Hippocampal formation (tissue), 2 donors: ENCODE results near the gene RAB31.

Source experiments
- DNase-seq, 2 donors: peaks; one replicate each; lab custom pipeline; 2025; lab: John Stamatoyannopoulos, UW

The RAB31 gene

DNA sequence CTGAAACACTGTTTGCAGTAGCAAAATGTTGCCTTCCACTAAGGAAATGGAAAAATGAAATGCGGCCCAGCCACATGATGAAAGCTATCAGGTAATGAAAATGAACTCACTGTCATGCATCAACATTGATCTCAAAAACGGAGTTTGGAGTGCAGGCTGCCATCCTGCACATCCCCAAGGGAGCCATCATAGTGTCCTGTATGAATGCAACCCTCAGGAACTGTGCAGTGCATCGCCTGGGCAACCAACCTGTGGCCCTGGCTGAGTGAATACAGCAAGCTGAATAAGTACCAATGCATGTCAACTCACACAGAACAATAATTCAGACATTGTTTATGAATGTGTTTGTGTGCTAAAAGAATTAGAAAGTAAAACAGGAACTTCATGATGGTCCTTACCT is 154.6 kb downstream of the RAB31 start:
- DNase-seq, result no peak

DNA sequence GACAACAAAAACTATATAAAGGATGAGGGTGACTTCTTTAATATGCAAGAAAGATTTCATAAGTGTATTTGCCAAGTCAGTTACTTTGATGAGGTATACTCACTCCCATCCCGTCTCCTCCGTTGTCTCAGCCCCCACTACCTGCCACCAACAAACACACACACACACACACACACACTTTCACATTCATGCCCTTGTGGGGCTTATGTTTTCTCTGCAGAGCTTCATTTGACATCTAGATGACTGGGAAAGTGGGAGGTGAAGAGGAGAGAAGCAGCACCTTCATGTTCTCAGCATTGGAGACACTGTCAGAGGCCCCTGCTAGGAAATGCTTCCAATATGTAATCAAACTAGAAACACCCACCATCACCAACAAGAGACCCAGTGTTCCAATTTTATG is 155.2 kb downstream of the RAB31 start:
- DNase-seq, result no peak

DNA sequence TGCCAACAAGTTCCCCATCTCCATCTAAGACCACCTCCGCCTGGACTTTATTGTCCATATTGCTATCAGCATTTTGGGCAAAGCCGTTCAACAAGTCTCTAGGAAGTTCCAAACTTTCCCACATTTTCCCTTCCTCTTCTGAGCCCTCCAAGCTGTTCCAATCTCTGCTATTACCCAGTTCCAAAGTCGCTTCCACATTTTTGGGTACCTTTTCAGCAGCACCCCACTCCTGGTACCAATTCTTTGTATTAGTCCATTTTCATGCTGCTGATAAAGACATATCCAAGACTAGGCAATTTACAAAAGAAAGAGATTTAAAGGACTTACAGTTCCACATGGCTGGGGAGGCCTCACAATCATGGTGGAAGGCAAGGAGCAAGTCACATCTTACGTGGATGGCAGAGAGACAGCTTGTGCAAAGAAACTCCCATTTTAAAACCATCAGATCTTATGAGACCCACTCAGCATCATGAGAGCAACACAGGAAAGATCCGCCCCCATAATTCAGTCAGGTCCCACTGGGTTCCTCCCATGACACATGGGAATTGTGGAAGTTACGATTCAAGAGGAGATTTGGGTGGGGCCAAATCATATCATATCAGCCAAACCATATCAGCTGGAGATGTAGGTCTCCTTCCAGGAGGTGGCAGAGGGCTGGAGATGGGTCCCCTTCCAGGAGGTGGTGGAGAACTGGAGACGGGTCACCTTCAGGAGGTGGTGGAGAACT is 157.8 kb downstream of the RAB31 start:
- no peak for DNase-seq

DNA sequence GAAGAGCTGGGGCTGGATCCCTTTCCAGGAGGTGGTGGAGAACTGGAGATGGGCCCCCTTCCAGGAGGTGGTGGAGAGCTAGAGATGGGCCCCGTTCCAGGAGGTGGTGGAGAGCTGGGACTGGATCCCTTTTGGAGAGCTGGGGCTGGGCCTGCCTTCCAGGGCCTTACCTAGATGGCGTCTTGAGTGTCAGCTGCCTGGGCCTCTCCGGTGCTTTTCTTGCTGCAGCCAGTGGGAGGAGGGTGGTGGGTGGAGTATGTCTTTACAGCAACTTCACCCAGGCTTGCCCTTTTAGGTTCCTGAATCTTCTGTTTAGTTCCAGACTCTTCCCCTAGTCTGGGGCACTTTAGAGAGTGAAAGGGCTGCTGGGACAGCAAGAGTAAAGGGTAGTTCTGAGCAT is 158.5 kb downstream of the RAB31 start:
- DNase-seq, result no peak

DNA sequence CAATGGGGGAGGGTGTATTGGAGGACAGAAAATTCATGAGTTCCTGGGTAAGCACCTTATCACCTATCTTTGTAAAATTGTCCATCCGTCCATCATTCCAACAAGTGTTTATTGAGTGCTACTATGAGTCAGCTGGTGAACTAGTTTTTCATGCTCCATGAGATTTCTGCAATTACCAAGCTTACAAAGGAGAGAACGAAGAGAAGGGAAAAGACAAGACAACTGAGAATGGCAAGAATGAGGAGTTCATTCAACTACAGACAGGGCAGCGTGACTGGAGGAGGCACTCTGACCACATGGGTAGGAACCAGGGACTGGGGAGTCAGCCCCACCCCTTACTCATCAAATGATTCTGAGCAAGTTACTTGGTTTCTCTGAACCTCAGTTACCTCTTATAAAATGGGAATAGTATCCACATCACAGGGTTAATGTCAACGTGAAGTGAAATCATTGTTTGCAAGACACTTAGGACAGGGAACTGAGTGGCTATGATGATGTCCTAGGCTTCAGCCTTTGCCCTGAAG is 159.0 kb downstream of the RAB31 start:
- no peak for DNase-seq

DNA sequence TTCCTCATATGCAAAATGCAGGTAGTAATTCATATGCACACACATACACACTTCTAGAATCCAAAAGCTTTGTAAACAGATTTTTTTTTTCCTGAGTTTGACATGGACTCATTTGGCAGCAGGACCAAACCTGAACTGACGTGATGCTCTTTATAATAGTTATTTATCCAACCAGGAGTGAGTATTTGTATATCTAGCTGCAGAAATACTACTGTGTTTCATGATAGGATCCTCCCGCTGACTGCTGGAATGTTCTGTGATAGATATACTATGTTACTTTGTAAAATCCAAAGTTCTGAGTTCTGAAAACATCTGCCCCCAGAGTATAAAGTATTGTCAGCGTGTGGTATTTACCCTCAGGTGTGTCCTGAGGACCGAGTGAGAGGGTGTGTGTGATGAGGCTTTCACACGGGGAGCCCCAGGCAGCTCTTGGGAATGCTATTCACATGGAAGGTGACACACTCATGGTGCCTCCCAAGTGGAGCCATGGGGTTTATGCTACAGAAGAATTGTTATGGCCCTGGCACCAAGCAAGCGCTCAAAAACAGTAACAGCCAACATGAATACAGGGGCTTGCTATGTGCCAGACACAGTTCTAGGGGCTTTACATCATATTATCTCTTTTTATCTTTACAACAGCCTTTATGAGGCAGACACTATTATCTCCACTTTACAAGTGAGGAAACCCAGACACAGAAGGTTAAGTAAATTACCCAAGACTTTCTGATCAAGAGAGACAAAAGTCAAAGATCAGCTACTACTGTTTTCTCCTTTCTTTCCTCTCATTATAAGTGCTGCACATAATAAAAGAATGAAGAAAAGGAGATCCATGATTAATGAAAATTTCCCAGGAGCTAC is 161.0 kb downstream of the RAB31 start:
- no peak for DNase-seq

DNA sequence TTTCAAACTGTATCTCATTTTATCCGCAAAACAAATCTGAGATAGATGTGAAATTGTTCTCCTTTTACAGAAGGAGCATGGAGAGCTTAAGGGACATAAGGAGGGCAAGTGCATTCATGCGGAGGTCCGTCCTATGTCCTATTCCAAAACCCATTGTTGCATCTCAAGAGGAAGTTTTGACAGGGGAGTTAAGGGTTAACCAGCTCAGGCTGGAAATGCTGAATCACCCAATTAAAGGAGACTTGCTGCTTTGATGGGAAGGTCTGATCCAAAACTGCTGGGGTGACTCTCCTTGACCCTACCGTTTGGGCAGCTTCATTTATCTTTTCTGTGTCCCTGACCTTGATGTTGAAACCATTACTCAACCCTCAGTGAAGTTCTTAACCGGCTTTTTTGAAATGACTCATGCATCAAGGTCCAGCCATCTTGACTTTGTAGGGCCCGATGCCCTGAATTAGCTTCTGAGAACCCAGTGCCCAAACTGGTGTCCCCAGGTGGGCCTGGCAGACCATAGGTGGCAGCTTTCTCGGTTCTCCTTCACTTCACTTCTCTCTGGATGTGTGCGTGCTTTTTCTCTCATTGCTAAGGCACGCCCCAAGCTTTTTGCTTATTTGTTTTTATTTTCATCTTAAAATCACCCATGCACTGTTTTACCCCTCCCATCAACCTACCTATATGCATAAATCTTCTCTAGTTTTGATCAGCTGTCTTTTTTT is 161.8 kb downstream of the RAB31 start:
- no peak for DNase-seq

DNA sequence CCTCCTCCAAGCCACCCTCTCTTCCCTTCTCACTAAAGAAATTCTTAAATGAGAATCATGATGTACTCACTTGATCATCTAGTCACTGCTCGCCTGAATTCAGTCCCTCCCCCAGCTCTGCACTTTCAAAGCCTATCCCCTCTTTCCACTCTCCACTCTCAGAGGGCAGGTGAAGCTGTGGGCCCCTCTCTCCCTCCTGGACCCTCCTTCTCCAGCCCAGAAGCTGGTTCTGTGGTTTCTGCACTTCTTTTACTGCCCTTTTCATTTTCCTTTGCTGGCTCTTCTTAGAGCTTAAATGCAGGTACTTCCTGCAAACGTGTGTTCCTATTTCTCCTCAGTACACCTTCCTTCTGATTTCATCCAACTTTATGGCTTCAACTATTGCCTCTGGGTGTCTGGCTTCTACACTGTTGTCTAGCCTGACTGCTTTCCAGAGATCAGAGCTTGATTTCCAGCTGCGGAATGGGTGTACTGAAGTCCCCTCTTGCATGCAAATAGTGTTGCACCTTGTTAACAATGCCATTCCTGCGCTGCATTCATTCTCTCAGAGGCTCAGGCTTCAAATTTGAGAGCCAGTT is 162.4 kb downstream of the RAB31 start:
- DNase-seq, result no peak

DNA sequence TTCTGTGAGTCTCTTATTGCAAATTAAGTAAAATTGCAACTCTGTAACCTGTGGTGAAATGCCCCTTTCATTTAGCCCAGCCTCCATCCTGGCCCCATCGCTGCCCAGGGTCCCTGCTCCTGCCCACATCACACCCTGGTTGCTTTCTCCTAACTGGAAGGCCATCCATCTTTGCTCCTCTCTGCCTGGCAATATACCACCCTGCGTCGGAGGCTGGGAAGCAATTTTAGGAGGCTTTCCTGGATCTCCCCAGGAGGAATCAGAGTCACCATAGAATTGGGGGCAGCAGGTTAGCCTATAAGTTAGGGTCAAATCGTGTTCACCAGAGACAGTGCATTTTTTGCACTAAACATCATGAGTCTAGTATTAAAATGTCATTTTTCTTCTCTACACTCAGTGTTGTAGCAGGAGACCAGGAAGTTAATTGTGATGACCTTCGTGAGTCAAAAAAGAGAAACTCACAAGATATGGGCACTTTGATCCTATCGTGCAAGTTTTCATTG is 163.2 kb downstream of the RAB31 start:
- no peak for DNase-seq

DNA sequence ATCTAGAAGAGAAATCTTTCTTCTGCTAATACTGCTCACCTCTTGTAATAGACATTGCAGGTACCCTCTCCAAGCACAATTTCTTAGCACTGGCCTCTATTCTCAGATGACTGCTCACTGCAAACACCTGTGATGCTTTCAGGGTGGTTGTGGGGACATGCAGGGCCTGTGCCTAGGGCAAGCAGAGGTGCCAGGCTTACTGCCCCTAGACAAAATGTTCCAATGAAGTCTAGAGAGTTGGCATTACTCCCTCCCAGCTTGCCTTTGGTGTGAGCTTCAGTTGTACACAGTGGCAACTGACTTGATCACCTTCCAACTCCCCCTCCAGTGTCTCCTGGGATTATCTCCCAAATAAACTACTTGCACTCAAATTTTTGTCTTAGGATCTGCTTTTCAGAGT is 164.7 kb downstream of the RAB31 start:
- no peak for DNase-seq

DNA sequence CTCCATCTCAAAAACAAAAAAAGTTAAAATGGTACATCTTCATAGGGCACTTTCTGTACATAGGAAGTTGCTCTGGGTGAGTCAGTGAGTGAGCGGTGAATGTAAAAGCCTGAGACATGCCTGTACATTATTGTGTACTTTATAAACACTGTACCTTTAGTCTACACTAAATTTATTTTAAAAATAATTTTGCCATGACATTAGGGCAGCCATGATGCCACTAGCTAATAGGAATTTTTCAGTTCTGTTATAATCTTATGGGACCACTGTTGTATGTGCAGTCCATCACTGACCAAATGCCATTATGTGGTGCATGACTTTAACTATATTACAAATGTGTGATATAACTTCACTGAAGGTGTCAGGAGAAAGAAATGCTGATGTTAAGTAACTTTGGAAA is 166.6 kb downstream of the RAB31 start:
- DNase-seq, result no peak

DNA sequence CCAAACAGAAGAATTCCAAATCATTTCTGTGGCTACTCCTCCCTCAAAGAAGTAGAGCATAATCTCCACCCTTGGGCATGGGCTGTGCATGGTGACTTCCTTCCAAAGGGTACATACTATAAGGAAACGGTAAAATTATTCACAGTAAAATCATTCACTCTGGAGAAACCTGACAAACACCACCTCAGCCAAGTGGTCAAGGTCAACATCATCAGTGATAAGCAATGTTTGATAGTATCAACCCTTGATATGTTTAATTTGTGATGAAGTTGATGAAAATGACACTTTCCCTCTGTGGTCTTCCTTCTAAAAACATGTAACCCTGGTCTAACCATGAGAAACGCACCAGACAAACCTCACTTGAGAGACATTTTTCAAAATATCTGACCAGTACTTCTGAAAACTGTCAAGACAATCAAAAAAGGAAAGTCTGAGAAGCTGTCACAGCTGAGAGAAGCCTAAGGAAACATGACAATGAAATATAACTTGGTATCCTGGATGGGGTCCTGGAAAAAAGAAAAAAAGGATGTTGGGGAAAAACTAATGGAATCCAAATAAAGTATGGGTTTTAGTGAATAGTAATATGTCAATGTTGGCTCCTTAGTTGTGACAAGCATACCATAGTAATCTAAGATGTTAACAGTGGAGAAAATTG is 168.2 kb downstream of the RAB31 start:
- no peak for DNase-seq

DNA sequence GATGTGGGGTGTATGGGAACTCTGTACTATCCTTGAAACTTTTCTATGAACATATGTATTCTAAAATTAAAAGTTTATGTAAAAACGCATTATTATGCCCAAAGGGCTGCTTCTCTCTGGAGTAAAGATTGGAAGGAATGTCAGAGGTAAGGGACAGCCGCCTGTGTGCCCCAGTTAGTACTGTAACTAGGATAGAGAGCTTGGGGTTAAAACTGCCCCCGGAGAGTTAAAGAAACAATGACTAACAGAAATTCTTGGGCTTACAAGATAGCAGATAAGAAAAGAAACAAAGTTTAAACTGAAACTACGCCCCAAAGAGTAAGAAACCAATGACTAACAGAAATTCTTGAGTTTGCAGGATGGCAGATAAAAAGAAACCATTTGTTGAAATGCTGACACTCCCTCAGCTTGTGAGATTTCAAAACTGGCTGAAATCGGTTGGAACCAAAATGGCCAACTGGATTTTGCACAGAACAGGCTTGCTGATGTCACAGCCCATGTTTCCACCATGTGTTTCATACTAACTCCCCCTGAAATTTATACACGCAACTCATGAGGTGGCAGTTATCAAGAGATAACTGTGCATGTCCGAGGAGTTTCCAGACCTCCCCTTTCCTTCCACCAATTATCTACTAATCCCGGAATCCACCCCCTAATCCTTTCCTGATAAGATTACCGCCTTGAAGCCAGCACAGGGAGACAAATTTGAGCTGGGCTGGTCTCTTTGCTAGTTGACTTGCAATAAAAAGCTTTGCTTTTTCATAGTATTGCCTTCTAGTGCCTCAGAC is 169.0 kb downstream of the RAB31 start:
- DNase-seq, result no peak

DNA sequence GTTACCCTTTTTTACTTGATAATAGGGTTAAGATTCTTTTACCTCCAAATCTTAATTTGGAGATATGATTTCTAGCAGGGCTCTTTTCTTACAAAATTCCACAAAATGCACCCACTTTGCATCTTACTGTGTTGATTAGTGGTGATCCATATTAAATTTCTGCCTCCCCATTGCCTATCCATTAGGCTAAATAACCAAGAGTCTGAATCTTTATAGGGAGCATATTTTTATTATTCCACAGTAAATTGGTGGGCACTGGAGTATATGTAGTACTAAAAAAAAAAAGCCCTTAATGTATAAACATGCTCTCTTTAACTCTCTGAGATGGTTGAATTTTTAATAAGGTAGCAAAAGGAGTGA is 169.5 kb downstream of the RAB31 start:
- DNase-seq, result no peak

DNA sequence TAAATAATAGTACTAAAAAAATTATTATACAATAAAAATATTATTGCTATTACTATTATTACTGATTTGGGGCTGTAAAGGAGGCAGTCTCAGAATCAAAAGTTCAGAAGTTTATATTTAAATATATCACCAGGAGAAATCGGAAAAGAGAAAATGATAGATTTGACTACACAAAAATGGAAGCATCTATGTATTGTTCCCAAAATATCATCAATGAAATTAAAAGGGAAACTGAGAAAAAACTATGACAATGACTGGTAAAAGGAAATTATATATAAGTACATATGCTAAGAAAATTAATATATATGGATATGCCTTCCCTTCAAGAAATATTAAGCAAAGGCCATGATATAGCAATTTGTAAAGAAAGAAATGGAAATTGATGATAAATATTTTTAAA is 170.0 kb downstream of the RAB31 start:
- no peak for DNase-seq

DNA sequence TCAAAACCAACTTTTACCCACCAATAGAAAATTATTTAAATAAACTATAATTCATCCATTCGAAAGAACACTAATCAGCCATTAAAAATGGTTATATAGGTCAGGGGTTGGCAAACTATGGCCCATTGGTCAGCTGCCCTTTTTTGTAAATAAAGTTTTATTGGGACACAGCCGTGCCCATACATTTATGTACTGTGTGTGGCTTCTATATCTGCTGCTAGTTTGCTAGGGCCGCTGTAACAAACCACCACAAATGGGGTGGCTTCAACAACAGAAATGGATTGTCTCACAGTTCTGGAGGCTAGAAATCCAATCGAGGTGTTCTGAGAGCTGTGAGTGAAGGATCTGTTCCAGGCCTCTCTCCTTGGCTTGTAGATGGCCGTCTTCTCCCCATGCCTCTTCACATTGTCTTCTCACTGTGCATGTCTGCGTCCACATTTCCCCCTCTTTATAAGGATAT is 170.7 kb downstream of the RAB31 start:
- no peak for DNase-seq

DNA sequence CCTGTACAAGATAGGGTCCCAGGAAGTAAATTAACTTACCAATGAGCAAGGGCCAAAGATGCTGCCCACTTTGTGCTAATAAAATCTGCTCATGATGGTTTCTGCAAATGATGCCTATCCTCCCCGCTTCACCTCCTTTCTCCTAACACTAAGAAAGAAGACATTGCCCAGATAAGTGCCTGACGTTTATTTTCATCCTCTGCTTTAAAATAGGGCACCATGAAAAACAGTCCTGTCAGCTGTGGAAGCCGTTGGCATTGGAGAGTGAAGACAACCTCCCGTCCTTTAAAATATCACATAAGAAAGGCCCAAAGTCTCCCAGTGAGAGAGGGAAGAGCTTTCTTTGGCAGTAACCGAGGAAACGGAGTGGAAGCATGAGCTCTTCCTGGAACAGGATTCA is 176.0 kb downstream of the RAB31 start:
- no peak for DNase-seq

DNA sequence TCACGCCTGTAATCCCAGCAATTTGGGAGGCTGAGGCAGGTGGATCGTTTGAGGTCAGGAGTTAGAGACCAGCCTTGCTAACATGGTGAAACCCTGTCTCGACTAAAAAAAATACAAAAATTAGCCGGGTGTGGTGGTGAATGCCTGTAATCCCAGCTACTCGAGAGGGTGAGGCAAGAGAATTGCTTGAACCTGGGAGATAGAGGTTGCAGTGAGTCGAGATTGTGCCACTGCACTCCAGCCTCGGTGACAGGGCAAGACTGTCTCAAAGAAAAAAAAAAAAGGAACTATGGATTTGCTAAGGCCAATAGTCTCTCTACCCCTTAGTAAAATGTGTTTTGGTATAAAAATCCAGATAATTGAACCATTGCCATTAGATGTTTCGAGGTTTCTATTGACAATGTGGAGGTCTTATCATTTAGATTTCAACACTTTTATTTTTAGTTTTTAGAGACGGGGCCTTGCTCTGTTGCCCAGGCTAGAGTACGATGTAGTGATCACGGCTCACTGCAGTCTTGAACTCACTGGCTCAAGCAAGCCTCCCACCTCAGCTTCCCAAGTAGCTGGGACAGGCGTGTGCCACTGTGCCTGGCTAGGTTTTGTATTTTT is 176.5 kb downstream of the RAB31 start:
- no peak for DNase-seq

DNA sequence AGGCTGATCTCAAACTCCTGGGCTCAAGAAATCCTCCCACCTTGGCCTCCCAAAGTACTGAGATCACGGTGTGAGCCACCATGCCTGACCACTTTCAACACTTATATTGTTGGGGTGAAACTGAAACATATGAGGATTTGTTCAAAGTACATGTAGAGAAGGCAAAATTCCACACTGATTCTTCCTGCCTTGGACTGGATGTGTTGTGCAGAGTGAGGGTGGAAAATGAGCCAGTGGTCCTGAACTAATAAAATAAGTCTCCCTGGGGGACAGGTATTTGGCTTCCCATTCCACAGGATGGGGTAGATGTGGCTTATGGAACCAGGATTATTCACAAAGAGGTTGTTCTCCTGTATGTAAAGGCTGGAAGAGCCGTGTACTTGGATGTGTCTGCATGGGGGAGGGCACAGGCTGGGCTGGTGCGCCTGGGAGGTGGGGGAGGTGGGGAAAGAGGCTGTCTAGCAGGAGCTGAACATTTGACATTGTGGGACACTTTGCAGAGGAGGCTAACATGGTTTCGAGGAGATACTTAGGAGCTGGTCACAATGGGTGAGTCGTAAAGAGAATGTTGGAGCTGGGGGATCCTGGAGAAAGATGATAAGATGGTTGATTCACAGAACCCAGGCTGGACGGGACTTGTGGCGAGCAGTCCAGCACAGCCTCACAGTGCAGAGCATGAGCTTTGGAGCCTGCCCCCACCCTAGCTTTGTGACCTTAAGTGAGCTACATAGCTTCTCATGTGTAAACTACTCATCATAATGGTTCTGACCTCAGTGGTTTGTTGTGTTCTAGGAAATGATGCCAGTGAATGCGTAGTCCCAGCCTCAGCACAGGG is 177.3 kb downstream of the RAB31 start, which contains the start of gene TXNDC2:
TXNDC2 (plus strand) TSS at position 804 of the 835 bp plus-strand sequence. CDS start 708 bp downstream, outside the sequence.
- DNase-seq, result no peak
